ENCODE measurements around the gene ACTR1B. TPM values are rescaled to one million over a fixed set of nuclear protein-coding genes. Genes with fewer than 3 reads are reported as not detected.
"Not testable (repeated sequence)": the region's sequence is repeated elsewhere in the genome, so short reads cannot be mapped to it uniquely, and the experiment has no call there.

The ACTR1B gene
- total RNA-seq, 1 donor from 2014 or later: 65.5 TPM

- no peak for DNase-seq (ENCODE audit: low read depth, low spot score)
These were observed 24.4 kb upstream of the ACTR1B start for GRCh38 chr2:97688062-97688827.

- DNase-seq (ENCODE audit: low read depth, low spot score): not testable (repeated sequence)
These were observed 23.4 kb upstream of the ACTR1B start for GRCh38 chr2:97687235-97687634.

- DNase-seq (ENCODE audit: low read depth, low spot score): no peak
These were observed 14.5 kb upstream of the ACTR1B start for GRCh38 chr2:97678298-97678697.

GRCh38 chr2:97677480-97677879, 13.6 kb upstream of the ACTR1B start:
- DNase-seq (ENCODE audit: low read depth, low spot score): no peak

GRCh38 chr2:97676620-97677019, 12.8 kb upstream of the ACTR1B start:
- DNase-seq (ENCODE audit: low read depth, low spot score): no peak

GRCh38 chr2:97675430-97676113, 11.7 kb upstream of the ACTR1B start:
- DNase-seq (ENCODE audit: low read depth, low spot score): no peak

- no peak for DNase-seq (ENCODE audit: low read depth, low spot score)
These were observed 10.1 kb upstream of the ACTR1B start for GRCh38 chr2:97673915-97674283.

- DNase-seq (ENCODE audit: low read depth, low spot score): no peak
These were observed 9.5 kb upstream of the ACTR1B start for GRCh38 chr2:97673182-97673914.

GRCh38 chr2:97672606-97673140, 8.8 kb upstream of the ACTR1B start:
- not testable (repeated sequence) for DNase-seq (ENCODE audit: low read depth, low spot score)

- DNase-seq (ENCODE audit: low read depth, low spot score): no peak
These were observed 7.7 kb upstream of the ACTR1B start for GRCh38 chr2:97671526-97671925.

GRCh38 chr2:97670471-97670870, 6.6 kb upstream of the ACTR1B start:
- DNase-seq (ENCODE audit: low read depth, low spot score): no peak

GRCh38 chr2:97669448-97669847, 5.6 kb upstream of the ACTR1B start, which contains the start of gene C2orf92:
TSS of gene C2orf92 (plus strand) at chr2:97669713. CDS start at chr2:97669789, 76 bp downstream.
- DNase-seq (ENCODE audit: low read depth, low spot score): no peak

- no peak for DNase-seq (ENCODE audit: low read depth, low spot score)
These were observed 759 bp upstream of the ACTR1B start for GRCh38 chr2:97664636-97664970.

GRCh38 chr2:97663626-97663961, 250 bp downstream of the ACTR1B start:
- no peak for DNase-seq (ENCODE audit: low read depth, low spot score)

GRCh38 chr2:97662895-97663625, 784 bp downstream of the ACTR1B start:
- DNase-seq (ENCODE audit: low read depth, low spot score): no peak

GRCh38 chr2:97662386-97662894, 1.4 kb downstream of the ACTR1B start:
- no peak for DNase-seq (ENCODE audit: low read depth, low spot score)

GRCh38 chr2:97661927-97662326, 1.9 kb downstream of the ACTR1B start:
- no peak for DNase-seq (ENCODE audit: low read depth, low spot score)

- DNase-seq (ENCODE audit: low read depth, low spot score): no peak
These were observed 3.0 kb downstream of the ACTR1B start for GRCh38 chr2:97660775-97661389.

- no peak for DNase-seq (ENCODE audit: low read depth, low spot score)
These were observed 3.6 kb downstream of the ACTR1B start for GRCh38 chr2:97660044-97660774.

Data from pulmonary artery endothelial cell (primary cell).